Osteocyte (in vitro differentiated cells): ENCODE data around the gene INO80D. TPM values are rescaled to one million over a fixed set of nuclear protein-coding genes. Genes with fewer than 3 reads are reported as not detected.
"Not testable (repeated sequence)": the region's sequence is repeated elsewhere in the genome, so short reads cannot be mapped to it uniquely, and the experiment has no call there.

Experiments
- DNase-seq: peaks from one replicate; pipeline ENCODE4 v3.0.0; 2021; ENCODE audit warnings: mixed read lengths; ENCODE audit not compliant: unreplicated experiment; ENCODE audit errors: extremely low spot score
- H3K27ac Mint-ChIP-seq: one replicate; pipeline ENCODE4 v1.8.0; 2021; ENCODE audit warnings: mild to moderate bottlenecking, mixed read lengths; ENCODE audit not compliant: unreplicated experiment
- H3K27me3 Mint-ChIP-seq: one replicate; pipeline ENCODE4 v1.8.0; 2021; ENCODE audit warnings: mixed read lengths; ENCODE audit not compliant: unreplicated experiment
- H3K36me3 Mint-ChIP-seq: one replicate; pipeline ENCODE4 v1.8.0; 2021; ENCODE audit warnings: mixed read lengths; ENCODE audit not compliant: unreplicated experiment
- H3K4me1 Mint-ChIP-seq: one replicate; pipeline ENCODE4 v1.8.0; 2021; ENCODE audit warnings: mixed read lengths; ENCODE audit not compliant: unreplicated experiment
- H3K4me3 Mint-ChIP-seq: one replicate; pipeline ENCODE4 v1.8.0; 2021; ENCODE audit warnings: mild to moderate bottlenecking, moderate library complexity, mixed read lengths; ENCODE audit not compliant: unreplicated experiment
- H3K9me3 Mint-ChIP-seq: one replicate; pipeline ENCODE4 v1.8.0; 2021; ENCODE audit warnings: mixed read lengths; ENCODE audit not compliant: unreplicated experiment
- CTCF ChIP-seq: fragments of 200-600 bp; sonication (generic); IDR thresholded peaks from 2 replicates; pipeline ENCODE4 v1.5.0; 2021; ENCODE audit warnings: antibody characterized with exemption, mild to moderate bottlenecking, moderate library complexity
- total RNA-seq: library from RNA; stranded (reverse); gene quantifications from 2 replicates; pipeline ENCODE4 v1.2.1, GENCODE V29; 2021

Gene INO80D
- total RNA-seq, 1 donor from 2014 or later: 18.9 TPM

DNA sequence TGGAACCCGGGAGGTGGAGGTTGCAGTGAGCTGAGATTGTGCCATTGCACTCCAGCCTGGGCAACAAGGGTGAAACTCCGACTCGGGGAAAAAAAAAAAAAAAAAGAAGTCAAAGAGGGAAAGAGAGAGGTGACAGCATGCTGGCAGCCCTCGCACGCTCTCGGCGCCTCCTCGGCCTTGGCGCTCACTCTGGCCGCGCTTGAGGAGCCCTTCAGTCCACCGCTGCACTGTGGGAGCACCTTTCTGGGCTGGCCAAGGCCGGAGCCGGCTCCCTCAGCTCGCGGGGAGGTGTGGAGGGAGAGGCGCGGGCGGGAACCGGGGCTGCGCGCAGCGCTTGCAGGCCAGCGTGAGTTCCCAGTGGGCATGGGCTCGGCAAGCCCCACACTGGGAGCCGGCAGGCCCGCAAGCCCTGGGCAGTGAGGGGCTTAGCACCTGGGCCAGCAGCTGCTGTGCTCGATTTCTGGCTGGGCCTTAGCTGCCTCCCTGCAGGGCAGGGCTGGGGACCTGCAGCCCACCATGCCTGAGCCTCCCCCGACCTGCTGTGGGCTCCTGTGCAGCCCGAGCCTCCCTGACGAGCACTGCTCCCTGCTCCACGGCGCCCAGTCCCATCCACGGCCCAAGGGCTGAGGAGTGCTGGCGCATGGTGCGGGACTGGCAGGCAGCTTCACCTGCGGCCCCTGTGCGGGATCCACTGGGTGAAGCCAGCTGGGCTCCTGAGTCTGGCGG lies 108.9 kb downstream of the INO80D start:
- not testable (repeated sequence) for H3K9me3 Mint-ChIP-seq, H3K4me3 Mint-ChIP-seq, H3K27me3 Mint-ChIP-seq, H3K27ac Mint-ChIP-seq, H3K36me3 Mint-ChIP-seq, H3K4me1 Mint-ChIP-seq
- peak; percentile 83 for DNase-seq

DNA sequence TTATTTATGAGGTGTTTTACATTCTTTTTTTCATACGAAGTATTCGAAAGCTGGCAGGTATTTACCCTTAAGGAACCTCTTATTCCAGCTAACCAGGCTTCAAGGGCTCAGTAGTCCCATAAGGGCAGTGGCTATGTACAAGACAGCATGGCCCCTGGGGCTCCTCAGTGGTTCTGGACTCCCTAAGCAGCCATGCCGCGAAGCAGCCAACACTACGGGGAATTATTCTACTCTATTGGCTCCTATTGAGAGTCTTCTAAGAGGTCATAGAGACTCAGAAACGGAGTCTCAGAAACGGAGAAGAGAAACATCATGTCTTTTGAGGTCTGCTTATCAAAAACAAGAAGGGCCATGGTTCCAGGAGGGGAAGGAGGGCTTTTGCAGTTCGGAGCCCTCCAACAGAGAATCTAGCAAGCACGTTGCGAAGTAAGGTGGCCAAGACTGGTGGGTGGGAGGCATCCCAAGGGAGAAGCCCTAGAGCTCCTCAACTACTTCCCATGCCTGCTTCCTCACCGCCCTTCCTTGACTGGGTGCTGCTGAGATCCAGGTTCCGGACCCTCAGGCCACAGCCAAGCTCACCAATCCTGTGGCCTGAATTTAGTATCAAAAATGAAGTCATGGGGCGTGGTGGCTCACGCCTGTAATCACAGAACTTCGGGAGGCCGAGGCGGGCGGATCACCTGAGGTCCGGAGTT lies 109.7 kb downstream of the INO80D start:
- no peak overlapping the region for H3K27ac Mint-ChIP-seq
- peaks cover 10% of the 10 kb centered on the region for H3K27me3 Mint-ChIP-seq
- H3K9me3 Mint-ChIP-seq: no peaks in the 10 kb centered on the region

DNA sequence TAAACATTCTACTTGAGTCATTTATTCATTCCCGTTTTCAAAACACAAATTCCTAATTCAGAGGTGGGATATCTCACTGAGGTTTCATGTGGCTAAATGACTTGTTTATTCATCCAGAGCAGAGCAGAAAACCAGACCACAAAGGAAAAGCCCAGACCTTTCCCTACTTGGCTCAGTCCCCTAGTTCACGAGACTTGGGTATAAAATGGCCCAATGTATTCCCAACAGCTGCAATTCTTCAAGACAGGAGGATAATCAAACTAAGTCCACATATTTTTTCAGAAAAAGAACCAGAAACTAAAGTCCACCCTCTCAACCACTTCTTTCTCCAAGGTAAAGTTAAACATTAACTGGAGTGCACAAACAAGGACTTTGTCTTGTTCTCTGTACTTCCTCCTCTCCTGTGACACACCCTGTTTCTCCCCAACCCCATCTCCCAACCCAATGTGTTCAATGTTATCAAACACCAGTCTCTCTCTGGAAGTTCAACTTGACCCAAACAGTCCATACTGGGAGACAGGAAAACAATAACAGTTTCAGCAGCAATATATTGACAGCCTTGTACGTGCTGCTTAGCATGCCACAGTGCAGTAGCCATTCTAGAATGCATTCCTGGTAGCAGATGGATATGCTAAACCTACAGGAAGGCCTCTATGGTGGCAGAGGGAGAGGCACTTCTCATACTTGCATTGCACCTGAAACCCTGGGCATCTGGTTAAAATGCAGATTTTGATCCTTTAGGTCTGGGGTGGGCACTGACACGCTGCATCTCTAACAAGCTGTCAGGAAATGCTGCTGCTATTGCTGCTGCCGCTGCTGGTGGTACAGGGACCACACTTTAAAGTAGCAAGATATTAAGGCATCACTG lies 110.7 kb downstream of the INO80D start:
- H3K27ac Mint-ChIP-seq: no peak overlapping the region
- H3K27me3 Mint-ChIP-seq: peaks cover 15% of the 10 kb centered on the region
- DNase-seq: peak; percentile 27
- no peaks in the 10 kb centered on the region for H3K36me3 Mint-ChIP-seq
- H3K4me1 Mint-ChIP-seq: peaks cover 5% of the 10 kb centered on the region
- no peak for TF ChIP-seq CTCF
- no peaks in the 10 kb centered on the region for H3K9me3 Mint-ChIP-seq
- H3K4me3 Mint-ChIP-seq: no peak overlapping the region

More for the DNA sequence above, 109.7 kb downstream of the INO80D start:
- H3K4me3 Mint-ChIP-seq: no peak overlapping the region
- H3K36me3 Mint-ChIP-seq: no peaks in the 10 kb centered on the region
- TF ChIP-seq CTCF: no peak
- peaks cover 5% of the 10 kb centered on the region for H3K4me1 Mint-ChIP-seq
- DNase-seq: peak; percentile 63

- Mint-ChIP-seq H3K27ac (no peak overlapping the region), H3K4me1 (peaks cover 5% of the 10 kb centered on the region), H3K9me3 (no peaks in the 10 kb centered on the region), H3K36me3 (no peaks in the 10 kb centered on the region), H3K27me3 (peaks cover 21% of the 10 kb centered on the region), H3K4me3 (no peak overlapping the region)
- peak; percentile 13 for DNase-seq
- TF ChIP-seq CTCF: no peak
These were observed 113.9 kb downstream of the INO80D start for GRCh38 chr2:205972113-205972512.

- Mint-ChIP-seq H3K27ac (no peak overlapping the region), H3K36me3 (no peaks in the 10 kb centered on the region), H3K4me1 (peaks cover 5% of the 10 kb centered on the region), H3K4me3 (no peak overlapping the region), H3K27me3 (peaks cover 35% of the 10 kb centered on the region), H3K9me3 (no peaks in the 10 kb centered on the region)
- DNase-seq: no peak
- TF ChIP-seq CTCF: no peak
These were observed 115.6 kb downstream of the INO80D start for GRCh38 chr2:205970348-205970747.
